Stimulated activated CD8-positive, alpha-beta memory T cell treated with anti-CD3 and anti-CD28 coated beads, Interleukin-2, amount 100 ng/mL, for 1 hour (primary cell): ENCODE results near the gene NET1.
"Not testable (repeated sequence)": the region's sequence is repeated elsewhere in the genome, so short reads cannot be mapped to it uniquely, and the experiment has no call there.

Experiments
- DNase-seq, 2 donors: peaks; one replicate each; pipeline ENCODE4 v3.0.0-alpha.2; 2020; ENCODE audit warnings: low read depth in 2 of 2

The NET1 gene, protein sequence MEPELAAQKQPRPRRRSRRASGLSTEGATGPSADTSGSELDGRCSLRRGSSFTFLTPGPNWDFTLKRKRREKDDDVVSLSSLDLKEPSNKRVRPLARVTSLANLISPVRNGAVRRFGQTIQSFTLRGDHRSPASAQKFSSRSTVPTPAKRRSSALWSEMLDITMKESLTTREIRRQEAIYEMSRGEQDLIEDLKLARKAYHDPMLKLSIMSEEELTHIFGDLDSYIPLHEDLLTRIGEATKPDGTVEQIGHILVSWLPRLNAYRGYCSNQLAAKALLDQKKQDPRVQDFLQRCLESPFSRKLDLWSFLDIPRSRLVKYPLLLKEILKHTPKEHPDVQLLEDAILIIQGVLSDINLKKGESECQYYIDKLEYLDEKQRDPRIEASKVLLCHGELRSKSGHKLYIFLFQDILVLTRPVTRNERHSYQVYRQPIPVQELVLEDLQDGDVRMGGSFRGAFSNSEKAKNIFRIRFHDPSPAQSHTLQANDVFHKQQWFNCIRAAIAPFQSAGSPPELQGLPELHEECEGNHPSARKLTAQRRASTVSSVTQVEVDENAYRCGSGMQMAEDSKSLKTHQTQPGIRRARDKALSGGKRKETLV

DNA sequence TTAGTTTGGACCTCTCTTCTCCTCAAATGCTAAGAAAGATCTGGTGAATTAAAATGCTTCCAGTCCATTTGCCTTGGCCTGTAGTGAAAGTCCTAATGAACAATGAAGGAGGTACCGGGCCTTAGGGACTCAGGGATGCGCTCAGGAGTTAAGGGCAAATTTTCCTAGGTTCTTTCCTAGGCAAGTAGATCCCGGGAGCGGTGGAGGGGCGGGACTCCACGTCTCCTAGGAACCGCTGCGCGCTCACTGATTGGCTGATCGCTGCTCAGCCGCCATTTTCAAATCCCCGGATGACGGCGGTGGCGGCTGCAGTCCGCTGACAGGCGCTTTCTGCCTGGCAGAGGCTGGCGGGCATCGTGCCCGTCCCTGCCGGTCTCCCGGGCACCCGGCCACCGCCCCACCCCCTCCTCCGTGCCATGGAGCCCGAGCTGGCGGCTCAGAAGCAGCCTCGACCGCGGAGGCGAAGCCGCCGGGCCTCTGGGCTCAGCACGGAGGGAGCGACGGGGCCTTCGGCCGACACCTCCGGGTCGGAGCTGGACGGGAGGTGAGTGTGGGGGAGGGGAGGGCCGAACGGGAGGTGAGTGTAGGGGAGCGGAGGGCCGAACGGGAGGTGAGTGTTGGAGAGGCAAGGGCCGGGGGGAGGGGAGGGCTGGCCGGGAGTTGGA, at the start of gene NET1:
TSS of gene NET1 (plus strand) at position 281 of the 665 bp plus-strand sequence. CDS start at position 417, 136 bp downstream.
- peak; percentile 8 to 49 for DNase-seq

GRCh38 chr10:5362873-5363272, 49.5 kb upstream of the NET1 start:
- no peak for DNase-seq

GRCh38 chr10:5364374-5364773, 48.0 kb upstream of the NET1 start:
- DNase-seq = no peak

DNA sequence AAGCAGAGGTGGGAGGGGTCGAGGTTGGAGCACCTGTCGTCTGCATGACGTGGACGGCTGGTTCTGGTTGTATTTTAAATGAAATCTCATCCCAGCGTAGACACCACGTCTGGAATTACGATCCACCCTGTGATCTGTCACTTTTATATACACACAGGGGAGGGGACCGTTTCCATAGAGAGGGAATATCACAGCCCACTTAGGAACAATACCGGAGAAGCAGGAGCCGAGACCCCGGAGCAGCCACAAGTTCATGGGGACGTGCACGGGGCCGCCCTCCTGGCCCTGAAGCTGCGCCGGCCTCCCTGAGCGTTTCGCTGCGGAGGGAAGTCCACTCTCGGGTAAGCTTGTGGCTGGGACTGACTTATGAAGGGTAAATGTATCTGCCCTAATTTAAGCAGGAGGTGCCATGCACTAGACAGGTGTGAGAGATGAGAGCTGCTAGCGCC, 47.4 kb upstream of the NET1 start, which contains the start of gene UCN3:
TSS of gene UCN3 (plus strand) at position 77 of the 449 bp plus-strand sequence. CDS start 8,755 bp downstream, outside the sequence.
- no peak for DNase-seq

GRCh38 chr10:5365928-5366327, 46.4 kb upstream of the NET1 start:
- DNase-seq = no peak

GRCh38 chr10:5369362-5370158, 42.8 kb upstream of the NET1 start:
- no peak for DNase-seq

- DNase-seq = no peak
Measured at GRCh38 chr10:5370493-5371352, 41.6 kb upstream of the NET1 start.

DNA sequence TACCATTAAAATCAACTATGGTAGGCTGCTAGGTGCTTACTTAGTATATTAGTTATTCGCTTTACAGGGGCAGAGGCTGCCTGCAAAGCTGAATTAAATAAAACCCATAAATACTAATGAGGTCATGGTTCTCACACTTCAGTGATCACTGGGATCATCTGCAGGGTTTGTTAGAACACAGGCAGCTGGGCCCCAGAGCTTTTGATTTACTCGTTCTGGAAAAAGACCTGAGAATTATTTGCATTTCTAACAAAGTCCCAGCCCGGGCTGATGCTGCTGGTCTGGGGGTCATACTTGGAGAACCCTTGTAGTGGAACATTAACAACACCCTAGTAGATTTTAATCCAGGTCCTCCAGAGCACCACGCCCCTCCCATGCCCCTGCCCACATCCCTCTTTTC, 39.0 kb upstream of the NET1 start:
- no peak for DNase-seq

- DNase-seq = no peak
Measured at GRCh38 chr10:5373891-5374611, 38.3 kb upstream of the NET1 start.

- no peak for DNase-seq
Measured at GRCh38 chr10:5376450-5376849, 35.9 kb upstream of the NET1 start.

- not testable (repeated sequence) for DNase-seq
Measured at GRCh38 chr10:5379202-5379601, 33.2 kb upstream of the NET1 start.

GRCh38 chr10:5380395-5380794, 32.0 kb upstream of the NET1 start:
- DNase-seq = not testable (repeated sequence)

GRCh38 chr10:5381187-5381586, 31.2 kb upstream of the NET1 start:
- no peak for DNase-seq

DNA sequence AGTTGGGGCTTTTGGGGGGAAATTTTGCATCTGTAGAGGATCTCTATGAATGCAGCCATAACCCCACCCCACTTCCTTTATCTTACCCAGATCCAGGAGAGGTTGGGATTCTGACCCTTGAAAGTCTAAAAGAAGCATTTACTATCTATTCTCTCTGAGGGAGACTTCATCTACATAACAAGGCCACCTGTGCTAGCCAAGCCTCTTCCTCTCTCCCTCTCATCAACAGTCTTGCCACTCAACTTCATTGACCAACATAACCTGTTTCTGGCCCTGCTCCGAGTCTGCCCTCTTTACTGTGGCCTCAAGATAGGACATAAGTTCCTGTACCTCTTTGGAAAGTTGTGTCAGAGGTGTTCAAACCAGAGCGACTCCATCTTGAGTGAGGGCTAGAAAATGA, 27.1 kb upstream of the NET1 start:
- DNase-seq = no peak

GRCh38 chr10:5387169-5387568, 25.2 kb upstream of the NET1 start:
- no peak for DNase-seq

DNA sequence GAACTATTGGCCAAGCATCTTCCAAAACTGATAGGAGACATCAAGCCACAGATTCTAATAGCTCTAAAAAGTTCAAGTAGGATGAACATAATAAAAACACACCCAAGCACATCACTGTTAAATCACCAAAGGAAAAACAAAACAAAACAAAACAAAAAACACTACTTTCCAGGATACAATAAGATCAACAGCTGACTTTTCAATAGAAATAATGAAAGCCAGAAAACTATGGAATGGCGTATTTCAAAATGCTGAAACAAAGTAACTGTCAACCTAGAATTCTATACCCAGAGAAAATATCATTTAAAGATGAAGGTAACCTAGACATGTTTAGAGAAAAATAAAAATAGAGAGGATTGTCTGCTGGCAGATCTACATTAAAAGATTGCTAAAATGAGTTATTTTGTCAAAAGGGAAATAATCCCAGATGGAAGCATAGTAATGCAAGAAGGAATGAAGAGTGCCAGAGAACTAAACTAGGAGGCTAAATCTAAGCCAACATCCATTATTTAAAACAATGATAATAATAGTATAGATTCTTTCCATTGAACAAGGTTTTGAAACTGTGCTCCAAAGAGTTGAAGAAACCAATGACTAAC, 21.7 kb upstream of the NET1 start:
- DNase-seq = no peak

DNA sequence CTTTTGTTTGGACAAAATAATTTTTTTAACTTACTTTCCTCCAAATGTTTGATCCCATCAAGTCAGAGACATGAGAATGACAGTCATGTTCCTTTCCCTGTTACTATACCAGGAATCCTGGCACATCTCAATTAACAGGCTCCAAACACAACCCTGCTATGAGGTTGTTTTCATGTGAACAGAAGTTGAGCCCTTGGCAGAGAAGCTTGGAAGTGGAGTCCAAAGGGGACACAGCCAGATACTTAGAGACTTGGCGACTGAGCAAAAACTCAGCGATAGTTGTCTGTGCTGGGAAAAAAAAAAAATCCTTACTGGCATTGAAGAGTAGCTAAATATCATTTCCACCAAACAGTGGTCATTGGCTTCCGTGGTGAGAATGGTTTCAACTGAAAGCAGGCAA, 20.6 kb upstream of the NET1 start:
- DNase-seq = no peak

DNA sequence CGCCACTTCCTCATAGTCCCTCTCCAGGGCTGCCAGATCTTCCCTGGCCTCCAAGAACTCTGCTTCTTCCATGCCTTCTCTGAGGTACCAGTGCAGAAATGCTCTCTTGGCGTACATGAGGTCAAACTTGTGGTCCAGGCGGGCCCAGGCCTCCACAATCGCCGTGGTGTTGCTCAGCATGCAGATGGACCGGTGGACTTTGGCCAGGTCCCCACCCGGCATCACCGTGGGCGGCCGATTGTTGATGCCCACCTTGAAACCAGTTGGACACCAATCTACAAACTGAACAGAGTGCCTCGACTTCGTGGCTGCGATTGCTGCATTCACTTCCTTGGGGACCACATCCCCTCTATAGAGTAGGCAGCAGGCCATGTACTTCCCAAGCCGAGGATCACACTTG, 18.8 kb upstream of the NET1 start:
- no peak for DNase-seq

GRCh38 chr10:5395168-5395567, 17.2 kb upstream of the NET1 start:
- no peak for DNase-seq
